Small intestine (tissue), 7 donors: ENCODE data around the gene PPM1L. TPM values are rescaled to one million over a fixed set of nuclear protein-coding genes. Genes with fewer than 3 reads are reported as not detected.
A peak's percentile ranks its signal among the peaks of the same experiment; 100 is the strongest.

ENCODE experiments used
- DNase-seq, 2 donors: peaks; one replicate each; pipeline versions ENCODE4 v3.0.0 to v3.0.0-alpha.2; 2013
- FAIRE-seq: peaks from 2 replicates; lab custom pipeline; 2012; peaks lifted over from hg19 to GRCh38; lab: Jason Lieb, UNC
- H3K27ac ChIP-seq, 3 donors: one replicate each; pipeline ENCODE4 v1.5.1; 2013; ENCODE audit warnings: low read length in 2 of 3, mild to moderate bottlenecking in 2 of 3, control low read depth in 1 of 3, inconsistent platforms in 1 of 3, low read depth in 1 of 3, moderate library complexity in 1 of 3
- H3K27me3 ChIP-seq, 3 donors: one replicate each; pipeline ENCODE4 v1.6.1; 2013; ENCODE audit warnings: low read length in 3 of 3, inconsistent platforms in 1 of 3; ENCODE audit not compliant: control insufficient read depth in 3 of 3, insufficient read depth in 3 of 3
- H3K36me3 ChIP-seq, 3 donors: one replicate each; pipeline ENCODE4 v1.6.1; 2013; ENCODE audit warnings: low read length in 3 of 3, inconsistent platforms in 1 of 3, low read depth in 1 of 3, mild to moderate bottlenecking in 1 of 3, moderate library complexity in 1 of 3; ENCODE audit not compliant: control insufficient read depth in 3 of 3, insufficient read depth in 2 of 3
- H3K4me1 ChIP-seq, 3 donors: one replicate each; pipeline ENCODE4 v1.6.1; 2013; ENCODE audit warnings: low read length in 2 of 3, inconsistent platforms in 1 of 3, low read depth in 1 of 3, mild to moderate bottlenecking in 1 of 3, moderate library complexity in 1 of 3; ENCODE audit not compliant: control insufficient read depth in 3 of 3, insufficient read depth in 2 of 3
- H3K4me3 ChIP-seq, 3 donors: one replicate each; pipeline ENCODE4 v1.5.1; 2013; ENCODE audit warnings: low read length in 3 of 3, control low read depth in 1 of 3, inconsistent platforms in 1 of 3, low read depth in 1 of 3, mild to moderate bottlenecking in 1 of 3, moderate library complexity in 1 of 3
- H3K9me3 ChIP-seq, 2 donors: one replicate each; pipeline ENCODE4 v1.6.1; 2013; ENCODE audit warnings: low read depth in 1 of 2, low read length in 1 of 2; ENCODE audit not compliant: control insufficient read depth in 2 of 2, insufficient read depth in 1 of 2
- WGBS, 3 donors: extraction: QIAGEN DNeasy Blood & Tissue Kit; methylation state at CpG; one replicate each; pipeline ENCODE4 v1.1.7; 2013; 5-methylcytosine and 5-hydroxymethylcytosine counted together
- polyA plus RNA-seq, 4 donors: library from polyadenylated mRNA; stranded (reverse) in 3 of 4; unstranded in 1 of 4; fragments of 200-250 nt in 3 of 4; fragments of 120-200 nt in 1 of 4; gene quantifications; one replicate each; pipeline versions ENCODE4 v1.2.1 to v1.2.3, GENCODE V29; 2013
- donor health status: healthy with polysubstance abuse.
- donor health status: control.
- donor health status: control.
- donor health status: Bipolar disorder and iron deficiency.
- donor health status: healthy.

The PPM1L gene
- polyA plus RNA-seq, 4 donors, result 0.27 to 3.2 (median 1.4) TPM

DNA sequence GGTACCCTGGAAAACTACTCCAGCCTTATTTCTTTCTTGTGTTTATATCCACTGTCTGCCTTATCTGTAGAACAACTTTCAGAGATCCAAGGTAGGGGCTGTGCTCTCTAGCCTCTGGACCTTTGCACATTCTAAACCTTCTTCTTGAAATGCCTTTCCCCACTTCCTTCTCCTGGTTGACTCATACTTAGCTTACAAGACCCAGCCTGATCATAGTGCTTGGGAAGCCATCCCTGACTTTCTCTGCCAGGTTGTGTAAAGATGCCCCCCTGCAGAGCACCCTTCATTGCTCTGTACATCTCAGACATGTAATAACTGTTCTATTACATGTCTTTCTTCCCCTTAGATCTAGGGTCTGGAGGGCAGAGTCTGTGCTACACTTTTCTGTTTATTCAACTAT is 50.1 kb downstream of the PPM1L start:
- FAIRE-seq, result no peak
- H3K9me3 ChIP-seq, result no peaks in the 10 kb centered on the region
- no peak for DNase-seq
- no peaks in the 10 kb centered on the region for H3K4me1 ChIP-seq
- no peaks in the 10 kb centered on the region for H3K36me3 ChIP-seq
- no peaks in the 10 kb centered on the region for H3K27me3 ChIP-seq
- no peak overlapping the region for H3K27ac ChIP-seq
- H3K4me3 ChIP-seq, result no peak overlapping the region

DNA sequence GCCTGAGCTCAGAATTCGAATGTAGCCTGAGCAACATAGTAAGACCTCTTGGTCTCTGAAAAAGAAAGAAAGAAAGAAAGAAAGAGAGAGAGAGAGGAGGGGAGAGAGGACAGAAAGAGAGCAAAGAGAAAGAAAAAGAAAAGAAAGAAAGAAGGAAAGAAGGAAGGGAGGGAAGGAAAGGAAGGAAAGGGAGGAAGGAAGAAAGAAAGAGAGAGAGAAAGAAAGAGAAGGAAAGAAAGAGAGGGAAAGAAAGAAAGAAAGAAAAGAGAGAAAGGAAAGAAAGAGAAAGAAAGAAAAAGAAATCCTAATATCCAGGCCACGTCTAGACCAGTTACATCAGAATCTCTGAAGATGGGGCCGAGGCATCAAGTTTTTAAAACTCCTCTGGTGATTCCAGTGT is 50.7 kb downstream of the PPM1L start:
- Histone ChIP-seq H3K27me3 (no peaks in the 10 kb centered on the region), H3K27ac (no peak overlapping the region), H3K4me1 (no peaks in the 10 kb centered on the region), H3K9me3 (no peaks in the 10 kb centered on the region), H3K4me3 (peak overlapping the region in 1 of 3 donors; percentile 3), H3K36me3 (no peaks in the 10 kb centered on the region)
- FAIRE-seq (no peak), DNase-seq (no peak)
- 91 to 92% (median 91%) methylated on average over 3 of the region's 3 CpGs for WGBS, 3 donors

DNA sequence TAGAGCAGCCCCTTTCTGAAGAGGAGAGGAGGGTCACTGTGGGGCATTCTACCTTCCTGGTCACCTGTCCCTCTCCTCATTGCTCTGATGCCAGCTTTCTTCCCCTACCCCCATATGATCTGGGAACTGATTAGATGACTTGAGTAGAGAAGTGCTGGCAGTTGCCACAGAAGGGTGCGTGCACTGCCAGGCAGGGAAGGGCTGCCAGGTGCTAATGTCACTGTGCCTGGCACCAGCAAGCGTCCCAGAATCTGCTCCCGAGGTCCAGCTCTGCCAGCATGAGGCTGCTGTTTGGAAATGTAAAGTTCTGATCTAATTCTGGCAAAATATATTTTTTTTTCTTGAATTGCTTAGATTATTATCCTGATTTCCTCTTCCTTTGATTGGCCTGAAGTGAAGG is 52.8 kb downstream of the PPM1L start:
- no peak for FAIRE-seq
- WGBS, 3 donors, result 47 to 83% (median 65%) methylated on average over 3 of the region's 3 CpGs

DNA sequence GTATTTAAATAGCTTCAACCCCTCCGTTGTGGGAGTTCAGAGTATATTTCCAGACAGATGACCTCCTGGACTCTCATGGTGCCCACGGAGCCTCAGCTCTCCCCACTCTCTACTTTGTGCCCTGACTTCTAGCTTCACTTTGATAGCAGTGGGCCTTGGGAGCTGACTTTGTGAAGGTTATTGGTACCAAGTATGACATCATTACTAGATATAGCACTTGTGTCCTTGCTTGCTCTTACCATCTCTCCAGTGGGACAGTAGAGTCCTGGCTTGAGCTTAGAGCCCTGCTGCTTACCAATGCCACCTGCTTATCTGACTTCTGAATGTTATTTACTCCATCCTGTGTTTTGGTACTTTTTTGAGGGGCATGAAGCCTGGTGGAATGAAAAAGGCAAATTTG is 53.4 kb downstream of the PPM1L start:
- WGBS, 3 donors, result 51 to 71% (median 63%) methylated on average over 2 of the region's 2 CpGs
- Histone ChIP-seq H3K27me3 (no peaks in the 10 kb centered on the region), H3K27ac (no peak overlapping the region), H3K9me3 (no peaks in the 10 kb centered on the region), H3K4me3 (no peak overlapping the region), H3K4me1 (no peaks in the 10 kb centered on the region), H3K36me3 (no peaks in the 10 kb centered on the region)
- DNase-seq (no peak), FAIRE-seq (no peak)

More for the DNA sequence above, 52.8 kb downstream of the PPM1L start:
- no peaks in the 10 kb centered on the region for H3K36me3 ChIP-seq
- DNase-seq, result no peak
- H3K9me3 ChIP-seq, result no peaks in the 10 kb centered on the region
- H3K4me3 ChIP-seq, result no peak overlapping the region
- no peak overlapping the region for H3K27ac ChIP-seq
- no peaks in the 10 kb centered on the region for H3K4me1 ChIP-seq
- no peaks in the 10 kb centered on the region for H3K27me3 ChIP-seq

DNA sequence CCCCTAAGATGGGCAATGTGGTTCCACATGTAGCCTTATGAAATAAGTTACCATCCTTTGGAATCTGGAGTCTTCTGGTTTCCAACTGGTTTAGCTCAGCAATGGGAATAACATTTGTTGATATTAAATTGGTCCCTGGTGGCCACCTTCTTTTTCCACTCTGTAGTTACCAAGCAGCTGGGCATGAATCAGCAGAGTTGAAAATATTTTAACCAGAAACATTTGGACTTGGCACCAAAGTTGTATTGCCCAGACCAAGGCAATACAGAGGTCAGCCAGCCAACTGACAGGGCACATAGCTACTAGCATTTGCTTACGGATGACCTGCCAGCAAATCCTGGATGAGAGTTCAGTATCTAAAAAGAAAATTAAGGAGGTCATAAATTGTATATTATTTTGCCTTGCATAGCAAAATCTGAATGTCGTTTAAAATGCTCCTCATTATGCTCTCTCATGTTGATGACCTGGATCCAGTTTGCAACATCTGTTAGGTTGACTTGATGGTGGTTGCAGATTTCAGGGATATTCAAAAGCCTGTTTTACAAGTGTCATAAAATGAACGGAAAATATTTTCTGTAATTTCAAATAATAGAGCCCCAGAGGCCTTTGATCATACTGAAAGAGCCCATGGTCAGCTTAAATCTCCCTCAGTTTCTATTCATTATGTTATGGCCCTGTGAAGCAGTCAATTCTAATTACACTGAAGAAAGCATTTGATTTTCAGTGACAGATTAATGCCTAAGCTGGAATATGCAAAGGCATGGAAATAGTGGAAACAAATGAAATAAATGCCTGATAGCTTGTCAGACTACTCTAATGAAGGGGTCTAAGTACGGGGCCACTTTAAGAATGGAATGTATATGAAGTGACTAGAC is 54.6 kb downstream of the PPM1L start:
- Histone ChIP-seq H3K27ac (no peak overlapping the region), H3K9me3 (no peaks in the 10 kb centered on the region), H3K36me3 (no peaks in the 10 kb centered on the region), H3K27me3 (no peaks in the 10 kb centered on the region), H3K4me1 (no peaks in the 10 kb centered on the region), H3K4me3 (no peak overlapping the region)
- FAIRE-seq (no peak), DNase-seq (no peak)
- WGBS, 3 donors, result 67 to 82% (median 77%) methylated on average over 4 of the region's 4 CpGs

DNA sequence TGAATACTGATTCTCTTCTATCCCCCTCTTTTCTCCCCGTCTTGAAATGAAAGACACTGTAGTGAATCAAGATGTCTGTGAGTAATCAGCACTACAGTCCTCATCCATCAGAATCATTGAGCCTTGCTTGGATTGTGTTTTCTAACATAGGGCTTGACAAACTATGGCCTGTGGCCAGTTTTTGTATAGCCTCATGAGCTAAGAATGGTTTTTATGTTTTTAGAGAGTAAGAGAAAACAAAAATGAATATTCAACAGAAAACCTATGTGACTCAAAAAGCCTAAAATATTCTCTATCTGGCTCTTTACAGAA is 55.2 kb downstream of the PPM1L start:
- WGBS, 3 donors, result 68 to 88% (median 76%) methylated on average over 1 of the region's 1 CpG
- DNase-seq (no peak), FAIRE-seq (no peak)
- Histone ChIP-seq H3K27ac (no peak overlapping the region), H3K4me1 (no peaks in the 10 kb centered on the region), H3K9me3 (no peaks in the 10 kb centered on the region), H3K4me3 (no peak overlapping the region), H3K27me3 (no peaks in the 10 kb centered on the region), H3K36me3 (no peaks in the 10 kb centered on the region)

DNA sequence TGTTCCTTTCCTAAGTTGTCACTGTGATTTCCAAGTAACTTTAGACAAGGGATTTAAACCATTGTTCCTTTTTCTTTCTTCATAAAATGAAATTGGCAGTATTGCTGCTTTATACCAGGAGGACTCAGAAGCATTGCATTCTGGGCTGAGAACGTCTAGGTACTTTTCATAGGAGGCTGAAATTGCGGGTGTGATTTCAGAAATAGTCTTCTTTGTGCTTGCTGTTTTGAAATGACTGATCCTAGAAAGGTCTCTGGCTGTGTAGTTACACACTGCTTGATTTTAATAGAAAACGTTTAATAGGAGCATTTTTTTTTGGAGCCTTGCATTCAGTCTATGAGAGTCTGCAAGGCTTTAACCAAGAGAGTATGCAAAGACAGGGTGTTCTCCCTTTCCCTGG is 56.3 kb downstream of the PPM1L start:
- DNase-seq (no peak), FAIRE-seq (no peak)
- Histone ChIP-seq H3K36me3 (no peaks in the 10 kb centered on the region), H3K4me3 (no peak overlapping the region), H3K27ac (no peak overlapping the region), H3K4me1 (no peaks in the 10 kb centered on the region), H3K9me3 (no peaks in the 10 kb centered on the region), H3K27me3 (no peaks in the 10 kb centered on the region)
- 54 to 57% (median 57%) methylated on average over 3 of the region's 3 CpGs for WGBS, 3 donors

DNA sequence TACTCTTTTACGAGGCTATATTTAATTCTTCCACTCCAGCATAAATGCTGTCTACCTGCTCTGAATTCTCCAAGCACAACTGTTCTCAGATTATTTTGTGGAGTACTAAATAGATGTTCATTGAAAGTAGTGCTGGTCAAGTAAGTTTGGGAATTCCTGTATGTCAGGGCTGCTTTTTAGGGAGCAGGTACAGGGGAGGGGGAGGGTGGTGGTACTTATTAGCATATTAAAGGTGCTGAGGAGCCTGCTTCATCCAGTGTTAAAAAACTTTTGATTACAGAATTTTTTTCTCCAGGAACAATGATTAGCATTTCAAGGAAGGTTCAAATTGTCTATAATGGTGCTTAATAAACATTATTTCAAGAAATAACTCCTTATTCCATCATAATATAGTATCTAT is 59.2 kb downstream of the PPM1L start:
- H3K27me3 ChIP-seq, result no peaks in the 10 kb centered on the region
- H3K4me3 ChIP-seq, result no peak overlapping the region
- FAIRE-seq (no peak), DNase-seq (no peak)
- no peaks in the 10 kb centered on the region for H3K9me3 ChIP-seq
- 78 to 100% (median 97%) methylated on average over 1 of the region's 1 CpG for WGBS, 3 donors
- H3K27ac ChIP-seq, result no peak overlapping the region
- H3K4me1 ChIP-seq, result no peaks in the 10 kb centered on the region
- H3K36me3 ChIP-seq, result no peaks in the 10 kb centered on the region

DNA sequence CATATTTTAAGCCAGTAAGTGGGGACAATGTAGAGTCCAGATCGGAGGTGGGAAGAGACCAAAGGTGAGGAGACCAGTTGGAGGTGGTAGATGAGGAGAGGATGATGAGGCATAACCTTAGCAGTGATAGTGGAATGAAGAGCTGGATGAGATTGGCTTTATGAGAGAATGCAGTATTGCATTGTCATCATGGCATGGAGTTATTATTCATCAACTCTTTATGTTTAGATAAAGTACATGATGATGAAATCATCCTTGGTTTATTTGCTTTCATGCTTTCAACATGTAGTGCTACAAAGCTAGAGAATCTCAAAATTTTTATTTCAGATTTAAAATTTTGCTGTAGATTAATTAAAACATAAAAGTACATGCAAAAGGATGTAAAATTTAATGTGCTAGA is 64.0 kb downstream of the PPM1L start:
- DNase-seq, result no peak
- H3K9me3 ChIP-seq, result no peaks in the 10 kb centered on the region
- no peak for FAIRE-seq
- no peaks in the 10 kb centered on the region for H3K4me1 ChIP-seq
- 91 to 97% (median 97%) methylated on average over 1 of the region's 1 CpG for WGBS, 3 donors
- no peak overlapping the region for H3K4me3 ChIP-seq
- H3K36me3 ChIP-seq, result no peaks in the 10 kb centered on the region
- no peak overlapping the region for H3K27ac ChIP-seq
- H3K27me3 ChIP-seq, result no peaks in the 10 kb centered on the region
